Thoracic aorta endothelial cell (primary cell): ENCODE measurements around the gene MEIS3. TPM values are rescaled to one million over a fixed set of nuclear protein-coding genes. Genes with fewer than 3 reads are reported as not detected.

Experiments used
- total RNA-seq: library from RNA; depleted of rRNA; stranded (reverse); fragments of >200 nt; gene quantifications from 2 replicates; pipeline ENCODE4 v1.2.3, GENCODE V29; 2012

The MEIS3 gene
- not detected in 2 replicates for total RNA-seq

DNA sequence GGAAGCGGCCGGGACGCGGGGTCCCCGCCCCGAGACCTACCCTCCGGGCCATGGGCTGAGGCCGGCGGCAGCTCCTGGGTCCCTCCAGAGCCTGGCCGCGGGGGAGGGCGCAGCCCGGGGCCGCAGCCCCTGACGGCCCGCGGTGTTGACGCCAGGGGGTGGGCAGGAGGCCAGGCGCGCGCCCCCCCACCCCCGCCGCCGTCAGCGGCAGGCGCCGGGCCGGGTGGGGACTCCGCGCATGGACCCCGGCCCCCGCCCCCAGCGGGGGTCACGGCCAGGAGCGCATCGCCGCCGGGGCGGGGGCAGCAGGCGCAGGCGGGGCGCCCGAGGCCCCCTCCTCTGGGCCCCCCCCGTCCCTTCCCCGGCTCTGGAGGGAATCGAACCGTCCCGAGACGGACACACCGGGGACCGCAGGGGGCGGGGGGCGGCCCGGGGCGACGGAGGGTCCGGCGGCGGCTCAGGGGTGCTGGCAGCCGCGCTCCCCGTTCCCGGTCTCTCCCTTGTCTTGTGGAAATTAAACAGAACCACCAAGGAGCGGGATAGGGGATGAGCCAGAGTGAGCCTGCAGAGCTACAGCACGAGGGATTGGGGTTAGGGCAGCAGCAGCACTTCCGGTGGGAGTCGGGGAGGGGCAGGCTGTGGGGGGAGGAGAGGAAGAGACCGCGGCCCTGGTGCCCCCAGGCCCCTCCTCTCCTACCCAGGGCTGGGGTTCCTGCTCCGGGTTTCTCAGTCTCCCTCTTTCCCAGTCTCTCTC lies at the start of gene MEIS3:
Gene MEIS3, minus strand, starts transcription at position 498 of the 754 bp plus-strand sequence. Its CDS starts 446 bp downstream, at position 52.

Other genes with a start within 250 kb of the MEIS3 start
- 10.6 and 11.7 TPM in 2 replicates for gene BBC3, start 188.3 kb downstream of the MEIS3 start, total RNA-seq
- 5.5 and 7.2 TPM in 2 replicates for gene CCDC9, start 163.0 kb downstream of the MEIS3 start, total RNA-seq
- gene INAFM1, start 144.6 kb downstream of the MEIS3 start, total RNA-seq: 0.53 and 0.65 TPM in 2 replicates
- gene C5AR1, start 109.7 kb downstream of the MEIS3 start, total RNA-seq: not detected in 2 replicates
- gene C5AR2, start 87.4 kb downstream of the MEIS3 start, total RNA-seq: under 0.01 TPM in 1 of 2 replicates, not detected in the other
- 15.3 and 17.5 TPM in 2 replicates for gene DHX34, start 70.2 kb downstream of the MEIS3 start, total RNA-seq
- not detected in 2 replicates for gene SLC8A2, start 52.4 kb upstream of the MEIS3 start, total RNA-seq
- 3.1 and 4.2 TPM in 2 replicates for gene KPTN, start 64.7 kb upstream of the MEIS3 start, total RNA-seq
- gene NAPA, start 95.5 kb upstream of the MEIS3 start, total RNA-seq: 73.3 and 74.5 TPM in 2 replicates
- 0.14 TPM in 1 of 2 replicates, not detected in the other for gene ZNF541, start 153.6 kb upstream of the MEIS3 start, total RNA-seq
- gene BICRA, start 189.6 kb upstream of the MEIS3 start, total RNA-seq: 11.0 and 19.2 TPM in 2 replicates